GM12892 (cell line): Measurements from ENCODE around the gene DHRS2.

Source experiments
- POLR2A ChIP-seq: IDR thresholded peaks from 2 replicates; pipeline ENCODE4 v1.6.1; 2011; ENCODE audit warnings: low read depth, low read length, control low read depth
- POLR2AphosphoS5 ChIP-seq: IDR thresholded peaks from 2 replicates; pipeline ENCODE4 v1.6.1; 2011; ENCODE audit warnings: low read depth, low read length, control low read depth

GRCh38 chr14:23681337-23681736 is 45.2 kb downstream of the DHRS2 start:
- no peak for TF ChIP-seq POLR2A
- TF ChIP-seq POLR2AphosphoS5: no peak
